CD4-positive, alpha-beta T cell treated with Interleukin-15 for 1 hour (primary cell): Measurements from ENCODE around the gene GALNT7.
"Not testable (repeated sequence)": the region's sequence is repeated elsewhere in the genome, so short reads cannot be mapped to it uniquely, and the experiment has no call there.

Source experiments
- DNase-seq: peaks from one replicate; pipeline ENCODE4 v3.0.0-alpha.2; 2020

GALNT7 gene

GRCh38 chr4:173167758-173168395 is 734 bp upstream of the GALNT7 start:
- no peak for DNase-seq

GRCh38 chr4:173169178-173169427 is 492 bp downstream of the GALNT7 start:
- no peak for DNase-seq

GRCh38 chr4:173169428-173170181 is 994 bp downstream of the GALNT7 start:
- DNase-seq, result peak; percentile 77

GRCh38 chr4:173170182-173170778 is 1.7 kb downstream of the GALNT7 start:
- no peak for DNase-seq

GRCh38 chr4:173171098-173171497 is 2.5 kb downstream of the GALNT7 start:
- no peak for DNase-seq

- DNase-seq, result no peak
Observed at GRCh38 chr4:173171987-173172386, 3.4 kb downstream of the GALNT7 start.

- DNase-seq, result no peak
Observed at GRCh38 chr4:173174184-173174583, 5.6 kb downstream of the GALNT7 start.

GRCh38 chr4:173174594-173175012 is 6.0 kb downstream of the GALNT7 start:
- DNase-seq, result no peak

- no peak for DNase-seq
Observed at GRCh38 chr4:173176010-173176409, 7.4 kb downstream of the GALNT7 start.

GRCh38 chr4:173177232-173177631 is 8.6 kb downstream of the GALNT7 start:
- DNase-seq, result no peak

- DNase-seq, result no peak
Observed at GRCh38 chr4:173178144-173178543, 9.5 kb downstream of the GALNT7 start.

- DNase-seq, result no peak
Observed at GRCh38 chr4:173181848-173182247, 13.2 kb downstream of the GALNT7 start.

GRCh38 chr4:173182403-173182802 is 13.8 kb downstream of the GALNT7 start:
- DNase-seq, result no peak

GRCh38 chr4:173183659-173184247 is 15.1 kb downstream of the GALNT7 start:
- not testable (repeated sequence) for DNase-seq

GRCh38 chr4:173185847-173186510 is 17.4 kb downstream of the GALNT7 start:
- no peak for DNase-seq

- DNase-seq, result no peak
Observed at GRCh38 chr4:173187732-173188131, 19.1 kb downstream of the GALNT7 start.

GRCh38 chr4:173188648-173189047 is 20.0 kb downstream of the GALNT7 start:
- no peak for DNase-seq

- no peak for DNase-seq
Observed at GRCh38 chr4:173189117-173189693, 20.6 kb downstream of the GALNT7 start.

GRCh38 chr4:173191623-173192041 is 23.0 kb downstream of the GALNT7 start:
- DNase-seq, result no peak

GRCh38 chr4:173192375-173193162 is 24.0 kb downstream of the GALNT7 start:
- no peak for DNase-seq

GRCh38 chr4:173194157-173194556 is 25.5 kb downstream of the GALNT7 start:
- DNase-seq, result no peak

- no peak for DNase-seq
Observed at GRCh38 chr4:173195109-173195508, 26.5 kb downstream of the GALNT7 start.
